Renal pelvis (tissue), 4 donors: ENCODE results near the gene TAB2. TPM values are rescaled to one million over a fixed set of nuclear protein-coding genes. Genes with fewer than 3 reads are reported as not detected.
A peak's percentile ranks its signal among the peaks of the same experiment; 100 is the strongest.
"Not testable (repeated sequence)": the region's sequence is repeated elsewhere in the genome, so short reads cannot be mapped to it uniquely, and the experiment has no call there.

Experiments used
- DNase-seq: peaks from one replicate; pipeline ENCODE4 v3.0.0-alpha.2; 2013
- polyA plus RNA-seq, 3 donors: library from polyadenylated mRNA; unstranded; fragments of 120-200 nt; gene quantifications; one replicate each; pipeline ENCODE4 v1.2.1, GENCODE V29; 2013; ENCODE audit not compliant: insufficient read length in 3 of 3

The TAB2 gene
- polyA plus RNA-seq, 3 donors = 81.5 to 86.3 (median 84.1) TPM

GRCh38 chr6:149440735-149441671 lies 123.5 kb downstream of the TAB2 start:
- DNase-seq = peak; percentile 40

GRCh38 chr6:149441740-149442139 lies 124.2 kb downstream of the TAB2 start:
- DNase-seq = no peak

GRCh38 chr6:149443411-149444181 lies 126.1 kb downstream of the TAB2 start:
- no peak for DNase-seq

GRCh38 chr6:149444360-149445094 lies 127.0 kb downstream of the TAB2 start:
- DNase-seq = not testable (repeated sequence)

- no peak for DNase-seq
Measured at GRCh38 chr6:149445095-149445466, 127.6 kb downstream of the TAB2 start.

GRCh38 chr6:149445573-149445972 lies 128.1 kb downstream of the TAB2 start:
- DNase-seq = no peak

GRCh38 chr6:149446791-149447376 lies 129.4 kb downstream of the TAB2 start:
- DNase-seq = no peak

GRCh38 chr6:149448821-149449453 lies 131.4 kb downstream of the TAB2 start:
- DNase-seq = no peak

GRCh38 chr6:149449831-149450678 lies 132.5 kb downstream of the TAB2 start:
- DNase-seq = no peak

GRCh38 chr6:149450679-149451375 lies 133.3 kb downstream of the TAB2 start:
- DNase-seq = peak; percentile 43

- DNase-seq = no peak
Measured at GRCh38 chr6:149451376-149452036, 134.0 kb downstream of the TAB2 start.

GRCh38 chr6:149452037-149452939 lies 134.8 kb downstream of the TAB2 start:
- DNase-seq = no peak

- no peak for DNase-seq
Measured at GRCh38 chr6:149453597-149454345, 136.3 kb downstream of the TAB2 start.

GRCh38 chr6:149454346-149454848 lies 136.9 kb downstream of the TAB2 start:
- peak; percentile 61 for DNase-seq

- no peak for DNase-seq
Measured at GRCh38 chr6:149455031-149455732, 137.7 kb downstream of the TAB2 start.

- no peak for DNase-seq
Measured at GRCh38 chr6:149456311-149457021, 139.0 kb downstream of the TAB2 start.
